Trophoblast cell (in vitro differentiated cells and primary cell): Measurements from ENCODE around the gene NDEL1.

Source experiments
- DNase-seq, 2 donors: peaks; one replicate each; pipeline ENCODE4 v3.0.0-alpha.2; 2016
- H2AFZ ChIP-seq: 2 replicates; pipeline ENCODE4 v1.6.1; 2013; ENCODE audit warnings: low read length, moderate library complexity, mild to moderate bottlenecking; ENCODE audit not compliant: insufficient read depth, poor library complexity
- H2AK5ac ChIP-seq: 2 replicates; pipeline ENCODE4 v1.6.1; 2013; ENCODE audit warnings: mild to moderate bottlenecking, low read length
- H2BK120ac ChIP-seq: 2 replicates; pipeline ENCODE4 v1.6.1; 2013; ENCODE audit warnings: low read length, mild to moderate bottlenecking, moderate library complexity; ENCODE audit not compliant: insufficient read depth, poor library complexity
- H2BK12ac ChIP-seq: 2 replicates; pipeline ENCODE4 v1.6.1; 2013; ENCODE audit warnings: mild to moderate bottlenecking, low read length, moderate library complexity
- H2BK5ac ChIP-seq: 2 replicates; pipeline ENCODE4 v1.6.1; 2013; ENCODE audit warnings: low read length, low read depth, moderate library complexity, mild to moderate bottlenecking; ENCODE audit not compliant: poor library complexity
- H3K14ac ChIP-seq: 2 replicates; pipeline ENCODE4 v1.6.1; 2013; ENCODE audit warnings: mild to moderate bottlenecking, low read length
- H3K18ac ChIP-seq: 2 replicates; pipeline ENCODE4 v1.6.1; 2013; ENCODE audit warnings: mild to moderate bottlenecking, low read length
- H3K23ac ChIP-seq: 2 replicates; pipeline ENCODE4 v1.6.1; 2013; ENCODE audit warnings: low read length
- H3K27ac ChIP-seq: 2 replicates; pipeline ENCODE4 v1.5.1; 2013; ENCODE audit warnings: low read depth, mild to moderate bottlenecking, inconsistent platforms, low read length, moderate library complexity
- H3K27me3 ChIP-seq: 2 replicates; pipeline ENCODE4 v1.6.1; 2013; ENCODE audit warnings: inconsistent platforms, mild to moderate bottlenecking, low read length, moderate library complexity; ENCODE audit not compliant: insufficient read depth
- H3K36me3 ChIP-seq, 2 experiments: 1 replicate in 1 of 2; 2 replicates in 1 of 2; pipeline ENCODE4 v1.6.1; 2013; ENCODE audit warnings: low read length in 2 of 2, mild to moderate bottlenecking in 2 of 2, moderate library complexity in 1 of 2; ENCODE audit not compliant: insufficient read depth in 2 of 2, control insufficient read depth in 1 of 2
- H3K4ac ChIP-seq: 2 replicates; pipeline ENCODE4 v1.6.1; 2013; ENCODE audit warnings: low read depth, mild to moderate bottlenecking, low read length, moderate library complexity
- H3K4me1 ChIP-seq, 2 experiments: 1 replicate in 1 of 2; 2 replicates in 1 of 2; pipeline ENCODE4 v1.6.1; 2013; ENCODE audit warnings: low read length in 2 of 2, mild to moderate bottlenecking in 2 of 2, moderate library complexity in 1 of 2; ENCODE audit not compliant: insufficient read depth in 2 of 2, control insufficient read depth in 1 of 2
- H3K4me2 ChIP-seq: 2 replicates; pipeline ENCODE4 v1.6.1; 2013; ENCODE audit warnings: inconsistent platforms, mild to moderate bottlenecking, low read length, moderate library complexity
- H3K4me3 ChIP-seq: 2 replicates; pipeline ENCODE4 v1.5.1; 2013; ENCODE audit warnings: mild to moderate bottlenecking, low read depth, low read length, inconsistent platforms
- H3K79me1 ChIP-seq: one replicate; pipeline ENCODE4 v1.6.1; 2013; ENCODE audit warnings: low read length
- H3K79me2 ChIP-seq: 2 replicates; pipeline ENCODE4 v1.6.1; 2013; ENCODE audit warnings: low read length, mild to moderate bottlenecking; ENCODE audit not compliant: control insufficient read depth, insufficient read depth, poor library complexity
- H3K9ac ChIP-seq: 2 replicates; pipeline ENCODE4 v1.6.1; 2013; ENCODE audit warnings: mild to moderate bottlenecking, low read length
- H3K9me3 ChIP-seq: 2 replicates; pipeline ENCODE4 v1.6.1; 2013; ENCODE audit warnings: low read depth, mild to moderate bottlenecking, control low read depth, inconsistent platforms, low read length; ENCODE audit not compliant: insufficient read depth
- H4K12ac ChIP-seq: 2 replicates; pipeline ENCODE4 v1.6.1; 2013; ENCODE audit warnings: low read depth, mild to moderate bottlenecking, low read length, moderate library complexity
- H4K8ac ChIP-seq: 2 replicates; pipeline ENCODE4 v1.6.1; 2013; ENCODE audit warnings: low read depth, mild to moderate bottlenecking, low read length, moderate library complexity
- H4K91ac ChIP-seq: one replicate; pipeline ENCODE4 v1.6.1; 2013; ENCODE audit warnings: low read depth, mild to moderate bottlenecking, low read length, moderate library complexity
- WGBS: extraction: QIAGEN DNeasy Blood & Tissue Kit; methylation state at CpG from one replicate; pipeline ENCODE4 v1.1.7; 2013; ENCODE audit warnings: missing lambda C conversion rate; ENCODE audit not compliant: insufficient read length, insufficient coverage; ENCODE audit errors: extremely low coverage; 5-methylcytosine and 5-hydroxymethylcytosine counted together

Gene NDEL1

DNA sequence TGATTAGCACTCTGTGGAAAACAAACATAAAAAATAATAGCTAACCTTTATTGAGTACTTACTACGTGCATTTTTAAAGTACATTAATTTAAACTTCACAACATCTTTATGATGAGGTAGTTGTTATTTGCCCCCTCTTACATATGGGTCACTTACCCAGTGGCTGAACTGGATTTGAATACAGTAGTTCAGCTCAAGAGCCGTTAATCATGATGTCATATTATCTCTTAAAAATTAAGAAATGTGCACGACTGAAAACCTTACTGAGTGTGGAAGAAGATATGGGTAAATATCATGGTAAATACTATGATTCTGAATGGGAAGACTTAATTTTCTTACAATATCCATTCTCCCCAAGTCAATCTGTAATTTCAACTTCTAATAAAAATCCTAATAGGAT, 17.6 kb downstream of the NDEL1 start:
- Histone ChIP-seq H3K79me2 (no peaks in the 10 kb centered on the region), H2BK12ac (no peak overlapping the region), H3K4me3 (no peak overlapping the region), H2AFZ (no peak overlapping the region), H2BK120ac (no peak overlapping the region), H3K27me3 (no peaks in the 10 kb centered on the region), H3K79me1 (no peaks in the 10 kb centered on the region), H3K4me2 (no peak overlapping the region), H3K9me3 (no peaks in the 10 kb centered on the region), H3K9ac (no peak overlapping the region), H4K12ac (no peak overlapping the region), H2BK5ac (no peak overlapping the region), H3K4ac (no peak overlapping the region), H4K8ac (no peak overlapping the region), H2AK5ac (no peak overlapping the region), H4K91ac (no peak overlapping the region), H3K36me3 (peaks cover 20 to 44% of the 10 kb centered on the region in 2 experiments), H3K18ac (no peak overlapping the region), H3K4me1 (no peaks in the 10 kb centered on the region), H3K14ac (no peak overlapping the region), H3K27ac (no peak overlapping the region), H3K23ac (no peak overlapping the region)
- DNase-seq, result no peak
- WGBS, result no CpG with 5 or more reads among the region's 3 CpGs

DNA sequence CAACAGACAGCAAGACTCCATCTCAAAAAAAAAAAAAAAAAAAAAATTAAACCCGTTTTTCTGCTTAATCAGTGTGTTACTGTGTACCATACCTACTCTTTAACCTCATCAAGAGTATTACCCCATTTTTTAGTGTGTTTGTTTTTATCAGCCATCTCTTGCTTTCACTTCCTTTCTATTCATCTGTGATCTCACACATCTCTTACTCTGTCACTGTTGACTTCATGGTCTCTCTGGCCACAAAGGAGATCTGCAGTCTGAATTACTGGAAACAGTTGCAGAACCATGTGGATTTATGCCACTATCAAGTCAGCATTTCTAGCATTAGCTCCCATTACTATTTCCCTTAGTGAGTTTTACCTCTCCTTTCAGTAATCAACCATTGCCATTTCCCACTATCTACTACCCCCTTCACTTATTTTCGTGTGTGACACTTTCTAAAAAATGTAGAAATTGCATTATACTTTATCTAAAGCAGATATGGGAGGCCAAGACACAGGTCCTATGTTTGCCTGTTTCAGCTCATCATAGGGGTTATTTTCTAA, 20.1 kb downstream of the NDEL1 start:
- no peak overlapping the region for H3K9ac ChIP-seq
- H2BK120ac ChIP-seq, result no peak overlapping the region
- H3K4me3 ChIP-seq, result no peak overlapping the region
- H2BK5ac ChIP-seq, result no peak overlapping the region
- no peak overlapping the region for H2BK12ac ChIP-seq
- H2AK5ac ChIP-seq, result no peak overlapping the region
- H3K79me2 ChIP-seq, result no peaks in the 10 kb centered on the region
- no peak overlapping the region for H3K18ac ChIP-seq
- H3K4ac ChIP-seq, result no peak overlapping the region
- H3K4me1 ChIP-seq, result no peaks in the 10 kb centered on the region
- H3K36me3 ChIP-seq, result peaks cover 15 to 44% of the 10 kb centered on the region in 2 experiments
- H4K8ac ChIP-seq, result no peak overlapping the region
- H3K27ac ChIP-seq, result no peak overlapping the region
- no peak overlapping the region for H2AFZ ChIP-seq
- no peak overlapping the region for H3K4me2 ChIP-seq
- DNase-seq, result no peak
- no peak overlapping the region for H3K23ac ChIP-seq
- H3K14ac ChIP-seq, result no peak overlapping the region
- no peak overlapping the region for H4K12ac ChIP-seq
- WGBS, result 100% methylated on average over 1 of the region's 2 CpGs
- H3K9me3 ChIP-seq, result no peaks in the 10 kb centered on the region
- no peaks in the 10 kb centered on the region for H3K79me1 ChIP-seq
- no peaks in the 10 kb centered on the region for H3K27me3 ChIP-seq
- no peak overlapping the region for H4K91ac ChIP-seq

DNA sequence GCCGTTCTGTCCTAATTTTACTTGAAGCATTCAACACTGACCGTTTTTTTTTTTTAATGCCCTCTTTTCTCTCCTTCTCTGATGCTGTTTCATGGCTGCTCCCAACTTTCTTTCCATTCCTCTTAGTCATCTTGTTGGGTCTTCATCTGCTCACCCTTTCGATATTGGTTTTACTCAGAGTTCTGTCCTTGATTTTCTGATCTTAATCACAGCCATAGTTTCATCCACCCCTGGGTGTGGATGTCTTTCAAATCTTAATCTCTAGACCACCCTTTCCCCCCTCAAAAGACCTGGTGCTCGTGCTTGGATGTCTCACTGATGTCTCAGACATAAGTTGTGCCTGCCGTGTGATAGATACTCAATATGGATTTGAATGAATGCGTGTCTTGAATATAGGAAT, 22.4 kb downstream of the NDEL1 start:
- no peak overlapping the region for H2BK12ac ChIP-seq
- no peak overlapping the region for H3K27ac ChIP-seq
- no peak overlapping the region for H3K4me2 ChIP-seq
- H2AFZ ChIP-seq, result no peak overlapping the region
- no peak overlapping the region for H2BK120ac ChIP-seq
- no peak overlapping the region for H3K9ac ChIP-seq
- H2AK5ac ChIP-seq, result no peak overlapping the region
- H3K14ac ChIP-seq, result no peak overlapping the region
- H3K79me1 ChIP-seq, result no peaks in the 10 kb centered on the region
- H3K4me3 ChIP-seq, result no peak overlapping the region
- peaks cover 19 to 49% of the 10 kb centered on the region in 2 experiments for H3K36me3 ChIP-seq
- DNase-seq, result no peak
- H3K18ac ChIP-seq, result no peak overlapping the region
- H3K79me2 ChIP-seq, result no peaks in the 10 kb centered on the region
- H3K4ac ChIP-seq, result no peak overlapping the region
- H3K23ac ChIP-seq, result no peak overlapping the region
- no peak overlapping the region for H4K91ac ChIP-seq
- no peak overlapping the region for H4K12ac ChIP-seq
- H3K27me3 ChIP-seq, result no peaks in the 10 kb centered on the region
- H2BK5ac ChIP-seq, result no peak overlapping the region
- H3K9me3 ChIP-seq, result no peaks in the 10 kb centered on the region
- H4K8ac ChIP-seq, result no peak overlapping the region
- WGBS, result no CpG with 5 or more reads among the region's 6 CpGs
- no peaks in the 10 kb centered on the region for H3K4me1 ChIP-seq

- no peak overlapping the region for H3K4me2 ChIP-seq
- H3K79me2 ChIP-seq, result no peaks in the 10 kb centered on the region
- no peak overlapping the region for H4K8ac ChIP-seq
- H4K12ac ChIP-seq, result no peak overlapping the region
- no peak overlapping the region for H3K14ac ChIP-seq
- no peak overlapping the region for H3K4me3 ChIP-seq
- no peaks in the 10 kb centered on the region for H3K9me3 ChIP-seq
- no peak for DNase-seq
- no peak overlapping the region for H2BK12ac ChIP-seq
- WGBS, result no CpG with 5 or more reads among the region's 4 CpGs
- H2BK5ac ChIP-seq, result no peak overlapping the region
- no peak overlapping the region for H3K4ac ChIP-seq
- H3K9ac ChIP-seq, result no peak overlapping the region
- peaks cover 24 to 56% of the 10 kb centered on the region in 2 experiments for H3K36me3 ChIP-seq
- H4K91ac ChIP-seq, result no peak overlapping the region
- no peaks in the 10 kb centered on the region for H3K27me3 ChIP-seq
- H3K27ac ChIP-seq, result no peak overlapping the region
- H2BK120ac ChIP-seq, result no peak overlapping the region
- no peaks in the 10 kb centered on the region for H3K4me1 ChIP-seq
- no peak overlapping the region for H2AFZ ChIP-seq
- no peak overlapping the region for H2AK5ac ChIP-seq
- no peak overlapping the region for H3K23ac ChIP-seq
- no peaks in the 10 kb centered on the region for H3K79me1 ChIP-seq
- H3K18ac ChIP-seq, result no peak overlapping the region
These were observed 23.4 kb downstream of the NDEL1 start for GRCh38 chr17:8459107-8459506.
